ENCODE measurements around the gene SLC8A2.
A peak's percentile ranks its signal among the peaks of the same experiment; 100 is the strongest.

Gene SLC8A2

GRCh38 chr19:47448360-47448727, 23.3 kb downstream of the SLC8A2 start:
- intact Hi-C loops (cut with DNase I; ENCODE audit: low total_unique reads) = no loop called here
- no peak overlapping the region for H3K4me3 ChIP-seq
- no peak overlapping the region for H3K27ac ChIP-seq
- DNase-seq = no peak
- H3K27me3 ChIP-seq = peaks cover 7 to 70% of the 10 kb centered on the region in 2 donors
- peaks cover 0 to 19% (median 14%) of the 10 kb centered on the region in 4 donors for H3K4me1 ChIP-seq
- peaks cover 0 to 4% (median 0%) of the 10 kb centered on the region in 3 donors for H3K9me3 ChIP-seq
- H3K36me3 ChIP-seq = no peaks in the 10 kb centered on the region
- TF ChIP-seq CTCF (IDR thresholded peaks at IDR 0.05) = no peak

- Histone ChIP-seq H3K27me3 (peaks cover 7 to 75% of the 10 kb centered on the region in 2 donors), H3K9me3 (peaks cover 0 to 4% (median 0%) of the 10 kb centered on the region in 3 donors), H3K27ac (no peak overlapping the region), H3K36me3 (no peaks in the 10 kb centered on the region), H3K4me1 (peaks cover 0 to 19% (median 14%) of the 10 kb centered on the region in 4 donors), H3K4me3 (peak overlapping the region in 1 of 2 donors; percentile 10)
- TF ChIP-seq CTCF (IDR thresholded peaks at IDR 0.05) = no peak
- intact Hi-C loops (cut with DNase I; ENCODE audit: low total_unique reads) = no loop called here
- DNase-seq = no peak
Measured at GRCh38 chr19:47447470-47448359, 24.0 kb downstream of the SLC8A2 start.

- Histone ChIP-seq H3K36me3 (no peaks in the 10 kb centered on the region), H3K4me3 (no peak overlapping the region), H3K27ac (no peak overlapping the region), H3K27me3 (peaks cover 7 to 83% of the 10 kb centered on the region in 2 donors), H3K9me3 (peaks cover 0 to 4% (median 0%) of the 10 kb centered on the region in 3 donors), H3K4me1 (peaks cover 0 to 19% (median 14%) of the 10 kb centered on the region in 4 donors)
- TF ChIP-seq CTCF (IDR thresholded peaks at IDR 0.05) = no peak
- intact Hi-C loops (cut with DNase I; ENCODE audit: low total_unique reads) = no loop called here
- no peak for DNase-seq
Measured at GRCh38 chr19:47446534-47447469, 24.9 kb downstream of the SLC8A2 start.

- peaks cover 0 to 19% (median 14%) of the 10 kb centered on the region in 4 donors for H3K4me1 ChIP-seq
- no peak for DNase-seq
- H3K4me3 ChIP-seq = no peak overlapping the region
- no peak for TF ChIP-seq CTCF (IDR thresholded peaks at IDR 0.05)
- H3K36me3 ChIP-seq = no peaks in the 10 kb centered on the region
- no peak overlapping the region for H3K27ac ChIP-seq
- H3K27me3 ChIP-seq = peaks cover 7 to 91% of the 10 kb centered on the region in 2 donors
- H3K9me3 ChIP-seq = peaks cover 0 to 4% (median 0%) of the 10 kb centered on the region in 3 donors
- intact Hi-C loops (cut with DNase I; ENCODE audit: low total_unique reads) = no loop called here
Measured at GRCh38 chr19:47445937-47446402, 25.7 kb downstream of the SLC8A2 start.

- intact Hi-C loops (cut with DNase I; ENCODE audit: low total_unique reads) = no loop called here
Measured at GRCh38 chr19:47445527-47445926, 26.2 kb downstream of the SLC8A2 start.

More at GRCh38 chr19:47445527-47445926, 26.2 kb downstream of the SLC8A2 start:
- H3K9me3 ChIP-seq = peaks cover 0 to 4% (median 0%) of the 10 kb centered on the region in 3 donors
- no peak for TF ChIP-seq CTCF (IDR thresholded peaks at IDR 0.05)
- H3K27me3 ChIP-seq = peaks cover 7 to 93% of the 10 kb centered on the region in 2 donors
- DNase-seq = no peak
- H3K36me3 ChIP-seq = no peaks in the 10 kb centered on the region
- no peak overlapping the region for H3K27ac ChIP-seq
- H3K4me1 ChIP-seq = peaks cover 0 to 19% (median 14%) of the 10 kb centered on the region in 4 donors
- no peak overlapping the region for H3K4me3 ChIP-seq
